GM21786 (cell line): ENCODE data around the gene NPDC1.
"Not testable (repeated sequence)": the region's sequence is repeated elsewhere in the genome, so short reads cannot be mapped to it uniquely, and the experiment has no call there.

Experiments
- ATAC-seq: cut with Tn5 transposase; IDR thresholded peaks from one replicate; pipeline ENCODE4 v1.9.1; 2021; ENCODE audit not compliant: unreplicated experiment

The NPDC1 gene

GRCh38 chr9:137014166-137014565 is 31.8 kb downstream of the NPDC1 start:
- ATAC-seq = no peak

GRCh38 chr9:137013571-137013940 is 32.4 kb downstream of the NPDC1 start:
- no peak for ATAC-seq

GRCh38 chr9:137012694-137013570 is 33.0 kb downstream of the NPDC1 start:
- ATAC-seq = no peak

- no peak for ATAC-seq
These were observed 33.9 kb downstream of the NPDC1 start for GRCh38 chr9:137011907-137012675.

- no peak for ATAC-seq
These were observed 34.8 kb downstream of the NPDC1 start for GRCh38 chr9:137011156-137011555.

- no peak for ATAC-seq
These were observed 35.8 kb downstream of the NPDC1 start for GRCh38 chr9:137009938-137010732.

GRCh38 chr9:137009217-137009616 is 36.8 kb downstream of the NPDC1 start:
- no peak for ATAC-seq

GRCh38 chr9:137008312-137008711 is 37.7 kb downstream of the NPDC1 start:
- ATAC-seq = no peak

- no peak for ATAC-seq
These were observed 38.1 kb downstream of the NPDC1 start for GRCh38 chr9:137007816-137008270.

- ATAC-seq = no peak
These were observed 38.7 kb downstream of the NPDC1 start for GRCh38 chr9:137007108-137007815.

GRCh38 chr9:137006116-137007003 is 39.6 kb downstream of the NPDC1 start:
- ATAC-seq = no peak

- ATAC-seq = not testable (repeated sequence)
These were observed 41.7 kb downstream of the NPDC1 start for GRCh38 chr9:137004285-137004684.

GRCh38 chr9:137002646-137003041 is 43.3 kb downstream of the NPDC1 start:
- no peak for ATAC-seq

- ATAC-seq = no peak
These were observed 43.9 kb downstream of the NPDC1 start for GRCh38 chr9:137001857-137002645.

GRCh38 chr9:137000177-137000930 is 45.6 kb downstream of the NPDC1 start:
- ATAC-seq = peak; percentile 72

- no peak for ATAC-seq
These were observed 48.1 kb downstream of the NPDC1 start for GRCh38 chr9:136997830-136998234.

- ATAC-seq = no peak
These were observed 48.6 kb downstream of the NPDC1 start for GRCh38 chr9:136997371-136997770.
